Inflammatory macrophage treated with lipopolysaccharide for 1 hour (primary cell): Measurements from ENCODE around the gene CEACAM19.
"Not testable (repeated sequence)": the region's sequence is repeated elsewhere in the genome, so short reads cannot be mapped to it uniquely, and the experiment has no call there.

Source experiments
- DNase-seq, 2 donors: peaks; one replicate each; pipeline ENCODE4 v3.0.0-alpha.2; 2020 to 2022

Gene CEACAM19

GRCh38 chr19:44677019-44677811 is 5.9 kb downstream of the CEACAM19 start:
- peak; percentile 38 to 40 for DNase-seq

GRCh38 chr19:44680536-44680935 is 9.3 kb downstream of the CEACAM19 start:
- DNase-seq = no peak

GRCh38 chr19:44681992-44682790 is 10.9 kb downstream of the CEACAM19 start:
- no peak for DNase-seq

- DNase-seq = no peak
Observed at GRCh38 chr19:44682807-44683206, 11.5 kb downstream of the CEACAM19 start.

GRCh38 chr19:44683434-44684210 is 12.3 kb downstream of the CEACAM19 start:
- no peak for DNase-seq

- DNase-seq = not testable (repeated sequence)
Observed at GRCh38 chr19:44684396-44684795, 13.1 kb downstream of the CEACAM19 start.

GRCh38 chr19:44684892-44685863 is 13.9 kb downstream of the CEACAM19 start:
- peak; percentile 64 to 75 for DNase-seq

GRCh38 chr19:44685877-44686276 is 14.6 kb downstream of the CEACAM19 start:
- DNase-seq = peak; percentile 87 to 88

- no peak for DNase-seq
Observed at GRCh38 chr19:44686896-44687295, 15.6 kb downstream of the CEACAM19 start.

- DNase-seq = peak; percentile 42 to 46
Observed at GRCh38 chr19:44687888-44688287, 16.6 kb downstream of the CEACAM19 start.

- DNase-seq = peak in 1 of 2 donors; percentile 76
Observed at GRCh38 chr19:44689290-44690130, 18.2 kb downstream of the CEACAM19 start.

- DNase-seq = no peak
Observed at GRCh38 chr19:44690131-44690440, 18.8 kb downstream of the CEACAM19 start.

- peak; percentile 14 to 24 for DNase-seq
Observed at GRCh38 chr19:44692379-44692721, 21.1 kb downstream of the CEACAM19 start.

- DNase-seq = peak in 1 of 2 donors; percentile 37
Observed at GRCh38 chr19:44694184-44694579, 22.9 kb downstream of the CEACAM19 start.

GRCh38 chr19:44696939-44697669 is 25.8 kb downstream of the CEACAM19 start:
- no peak for DNase-seq

- DNase-seq = no peak
Observed at GRCh38 chr19:44697670-44698034, 26.4 kb downstream of the CEACAM19 start.

- DNase-seq = no peak
Observed at GRCh38 chr19:44698492-44699201, 27.4 kb downstream of the CEACAM19 start, which contains the start of gene CEACAM16. TSS of gene CEACAM16 (plus strand) at chr19:44699151. CDS start at chr19:44701457, 2,306 bp downstream.

- no peak for DNase-seq
Observed at GRCh38 chr19:44700547-44700946, 29.3 kb downstream of the CEACAM19 start.

- no peak for DNase-seq
Observed at GRCh38 chr19:44701228-44701627, 29.9 kb downstream of the CEACAM19 start.
